Spleen (tissue), 11 donors: ENCODE data around the gene LY86. TPM values are rescaled to one million over a fixed set of nuclear protein-coding genes. Genes with fewer than 3 reads are reported as not detected.

ENCODE experiments used
- DNase-seq: peaks from one replicate; pipeline ENCODE4 v3.0.0-alpha.2; 2020
- H3K27ac ChIP-seq, 8 donors: fragments of 200-600 bp; sonication (generic) in 7 of 8; 1 replicate in 4 of 8; 2 replicates in 4 of 8; pipeline versions ENCODE4 v1.5.0 to v1.8.0; 2016 to 2021; ENCODE audit warnings: inconsistent platforms in 4 of 8, mild to moderate bottlenecking in 4 of 8, moderate library complexity in 1 of 8
- H3K27me3 ChIP-seq, 7 donors: fragments of 200-600 bp; sonication (generic) in 6 of 7; replicated peaks in 1 of 7; 1 replicate in 4 of 7; 2 replicates in 3 of 7; pipeline versions ENCODE4 v1.5.0 to v1.8.0; 2016 to 2021; ENCODE audit warnings: inconsistent platforms in 3 of 7, mild to moderate bottlenecking in 1 of 7
- H3K36me3 ChIP-seq, 6 donors: fragments of 200-600 bp; sonication (generic) in 5 of 6; 1 replicate in 4 of 6; 2 replicates in 2 of 6; pipeline versions ENCODE4 v1.5.0 to v1.8.0; 2016 to 2021; ENCODE audit warnings: inconsistent platforms in 2 of 6
- H3K4me1 ChIP-seq, 6 donors: fragments of 200-600 bp; sonication (generic) in 5 of 6; 1 replicate in 3 of 6; 2 replicates in 3 of 6; pipeline versions ENCODE4 v1.5.0 to v1.8.0; 2016 to 2021; ENCODE audit warnings: inconsistent platforms in 3 of 6
- H3K4me3 ChIP-seq, 8 donors: fragments of 200-600 bp; sonication (generic) in 7 of 8; 1 replicate in 4 of 8; 2 replicates in 4 of 8; pipeline versions ENCODE4 v1.5.0 to v1.8.0; 2016 to 2021; ENCODE audit warnings: inconsistent platforms in 4 of 8, mild to moderate bottlenecking in 4 of 8, moderate library complexity in 2 of 8
- H3K9me3 ChIP-seq, 8 donors: fragments of 200-600 bp; sonication (generic) in 7 of 8; 1 replicate in 4 of 8; 2 replicates in 4 of 8; pipeline versions ENCODE4 v1.5.0 to v1.8.0; 2016 to 2021; ENCODE audit warnings: inconsistent platforms in 4 of 8
- POLR2A ChIP-seq, 3 donors: fragments of 450-650 bp; IDR thresholded peaks; one replicate each; pipeline ENCODE4 v1.5.1; 2017; ENCODE audit warnings: antibody characterized with exemption in 3 of 3, mild to moderate bottlenecking in 1 of 3
- POLR2AphosphoS5 ChIP-seq, 3 donors: sonication (generic); formaldehyde crosslinking; IDR thresholded peaks; one replicate each; pipeline ENCODE4 v1.5.1; 2017; ENCODE audit warnings: antibody characterized with exemption in 3 of 3
- WGBS, 5 donors: extraction: QIAGEN DNeasy Blood & Tissue Kit in 3 of 5; methylation state at CpG; one replicate each; pipeline versions ENCODE4 v1.1.5 to v1.1.7; 2013 to 2018; 5-methylcytosine and 5-hydroxymethylcytosine counted together
- intact Hi-C: fragments of 100-400 bp; cut with DNase I; formaldehyde crosslinking; loops from one replicate; pipeline ENCODE4 v1.15.0; 2023; ENCODE audit warnings: low total_unique reads
- polyA plus RNA-seq, 3 donors: library from polyadenylated mRNA; stranded (reverse); fragments of 200-250 nt; gene quantifications; one replicate each; pipeline ENCODE4 v1.2.1, GENCODE V29; 2013
- total RNA-seq, 7 donors: library from RNA; depleted of rRNA in 3 of 7; stranded (reverse); fragments of >200 nt in 3 of 7; fragmentation: NEBNext Ultra II Directional in 4 of 7; extraction: Animal tissue kit (Norgen Biotek cat#: 25700) in 4 of 7; gene quantifications; one replicate each; pipeline versions ENCODE4 v1.1.0 to v1.2.1, GENCODE V29; 2016 to 2021
- TF ChIP-seq, protein P1 (sequence below), 11 experiments: fragments of 200-600 bp in 7 of 11; fragments of 450-650 bp in 4 of 11; sonication (generic) in 4 of 11; IDR thresholded peaks in 8 of 11; conservative IDR thresholded peaks in 3 of 11; 1 replicate in 7 of 11; 2 replicates in 4 of 11; pipeline versions ENCODE4 v1.4.0 to v1.8.0; 2016 to 2021; ENCODE audit warnings: antibody characterized with exemption in 11 of 11, inconsistent platforms in 4 of 11, mild to moderate bottlenecking in 1 of 11
- donor health status: healthy with polysubstance abuse.
- donor health status: DM: no; HTN: no; CAD: no; lungs with moderate emphysema.
- donor health status: DM: no; HTN: no; CAD: no.
- donor health status: Bipolar disorder and iron deficiency.
- donor health status: healthy.
- donor health status: DM: no; HTN: no; CAD: no.
- donor health status: DM: yes; HTN: yes; CAD: no.

LY86 gene
- total and polyA plus RNA-seq, 10 donors, result 31.7 to 145 (median 70.2) TPM

DNA sequence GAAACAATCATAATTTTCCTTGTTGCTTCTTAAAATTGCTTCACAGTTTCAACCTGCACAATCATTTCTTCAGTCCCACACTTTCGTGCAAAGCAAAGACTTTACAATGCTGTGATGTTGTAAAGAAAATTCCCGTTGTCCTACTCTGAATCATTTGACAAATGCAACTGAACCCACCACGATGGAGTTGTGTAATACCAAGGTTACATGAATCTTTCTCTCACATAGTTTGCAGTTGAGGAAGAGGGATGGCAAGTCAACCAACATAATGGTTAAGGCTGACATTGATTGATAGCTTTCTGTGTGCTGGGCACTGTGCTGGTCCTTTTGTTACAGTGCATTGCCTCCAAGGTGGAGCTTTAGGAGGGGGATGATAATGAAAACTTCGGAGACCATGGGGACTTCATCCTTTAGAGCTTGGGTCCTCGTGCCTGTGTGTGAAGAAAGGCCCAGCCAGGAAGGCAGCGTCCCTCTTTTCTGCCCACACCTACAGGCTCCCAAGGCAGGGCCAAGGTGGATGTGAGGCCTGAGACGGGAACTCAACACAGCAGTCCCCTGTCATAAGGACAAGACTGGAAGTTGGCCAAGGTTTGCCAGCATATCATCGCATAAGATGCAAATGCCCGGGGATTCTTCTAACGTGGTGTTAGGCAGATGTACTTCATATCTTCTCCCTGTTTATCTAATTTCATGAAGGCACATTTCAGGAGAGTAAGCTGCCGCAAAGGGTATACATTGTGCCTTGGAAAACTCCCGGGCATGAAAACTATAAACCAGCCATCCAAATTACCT, 96.9 kb downstream of the LY86 start:
- peaks cover 6 to 91% (median 46%) of the 10 kb centered on the region in 6 donors for H3K4me1 ChIP-seq
- DNase-seq, result no peak
- H3K9me3 ChIP-seq, result no peaks in the 10 kb centered on the region
- TF ChIP-seq, protein P1, sequence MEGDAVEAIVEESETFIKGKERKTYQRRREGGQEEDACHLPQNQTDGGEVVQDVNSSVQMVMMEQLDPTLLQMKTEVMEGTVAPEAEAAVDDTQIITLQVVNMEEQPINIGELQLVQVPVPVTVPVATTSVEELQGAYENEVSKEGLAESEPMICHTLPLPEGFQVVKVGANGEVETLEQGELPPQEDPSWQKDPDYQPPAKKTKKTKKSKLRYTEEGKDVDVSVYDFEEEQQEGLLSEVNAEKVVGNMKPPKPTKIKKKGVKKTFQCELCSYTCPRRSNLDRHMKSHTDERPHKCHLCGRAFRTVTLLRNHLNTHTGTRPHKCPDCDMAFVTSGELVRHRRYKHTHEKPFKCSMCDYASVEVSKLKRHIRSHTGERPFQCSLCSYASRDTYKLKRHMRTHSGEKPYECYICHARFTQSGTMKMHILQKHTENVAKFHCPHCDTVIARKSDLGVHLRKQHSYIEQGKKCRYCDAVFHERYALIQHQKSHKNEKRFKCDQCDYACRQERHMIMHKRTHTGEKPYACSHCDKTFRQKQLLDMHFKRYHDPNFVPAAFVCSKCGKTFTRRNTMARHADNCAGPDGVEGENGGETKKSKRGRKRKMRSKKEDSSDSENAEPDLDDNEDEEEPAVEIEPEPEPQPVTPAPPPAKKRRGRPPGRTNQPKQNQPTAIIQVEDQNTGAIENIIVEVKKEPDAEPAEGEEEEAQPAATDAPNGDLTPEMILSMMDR (IDR thresholded peaks at IDR 0.05 in 8 of 11, conservative IDR thresholded peaks at IDR 0.05 in 3 of 11), result no peak
- TF ChIP-seq POLR2AphosphoS5 (IDR thresholded peaks at IDR 0.05) (no peak), POLR2A (IDR thresholded peaks at IDR 0.05) (no peak)
- no peaks in the 10 kb centered on the region for H3K36me3 ChIP-seq
- intact Hi-C loops, result no loop called here
- H3K27ac ChIP-seq, result peak overlapping the region in 4 of 8 donors; percentile 60 to 89 (median 81)
- no peaks in the 10 kb centered on the region for H3K27me3 ChIP-seq
- 74 to 90% (median 78%) methylated on average over 12 of the region's 12 CpGs for WGBS, 5 donors
- H3K4me3 ChIP-seq, result no peak overlapping the region

DNA sequence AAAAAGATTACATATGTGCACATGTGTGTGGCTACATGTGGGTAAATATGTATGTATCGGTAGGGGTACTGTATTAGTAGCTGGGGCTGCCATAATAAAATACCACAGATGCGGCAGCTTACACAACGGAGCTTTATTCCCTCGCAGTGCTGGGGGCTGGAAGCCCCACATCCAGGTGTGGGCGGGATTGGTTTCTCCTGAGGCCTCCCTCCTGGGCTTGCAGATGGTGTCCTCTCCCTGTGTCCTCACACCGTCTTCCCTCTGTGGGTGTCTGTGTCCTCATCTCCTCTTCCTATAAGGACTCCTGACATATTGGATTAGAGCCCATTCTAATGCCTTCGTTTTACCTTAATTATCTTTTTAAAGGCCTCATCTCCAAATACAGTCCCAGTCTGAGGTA, 97.7 kb downstream of the LY86 start:
- no peaks in the 10 kb centered on the region for H3K36me3 ChIP-seq
- WGBS, 5 donors, result 86 to 89% (median 87%) methylated on average over 7 of the region's 7 CpGs
- no peak for DNase-seq
- peaks cover 0 to 3% (median under 1%) of the 10 kb centered on the region in 8 donors for H3K9me3 ChIP-seq
- H3K4me3 ChIP-seq, result no peak overlapping the region
- intact Hi-C loops, result no loop called here
- H3K27me3 ChIP-seq, result no peaks in the 10 kb centered on the region
- peak overlapping the region in 7 of 8 donors; percentile 61 to 89 (median 74) for H3K27ac ChIP-seq
- peaks cover 6 to 84% (median 43%) of the 10 kb centered on the region in 6 donors for H3K4me1 ChIP-seq
- TF ChIP-seq POLR2A (IDR thresholded peaks at IDR 0.05), result no peak
- no peak for TF ChIP-seq POLR2AphosphoS5 (IDR thresholded peaks at IDR 0.05)
- TF ChIP-seq, protein P1 (IDR thresholded peaks at IDR 0.05 in 8 of 11, conservative IDR thresholded peaks at IDR 0.05 in 3 of 11), result no peak

DNA sequence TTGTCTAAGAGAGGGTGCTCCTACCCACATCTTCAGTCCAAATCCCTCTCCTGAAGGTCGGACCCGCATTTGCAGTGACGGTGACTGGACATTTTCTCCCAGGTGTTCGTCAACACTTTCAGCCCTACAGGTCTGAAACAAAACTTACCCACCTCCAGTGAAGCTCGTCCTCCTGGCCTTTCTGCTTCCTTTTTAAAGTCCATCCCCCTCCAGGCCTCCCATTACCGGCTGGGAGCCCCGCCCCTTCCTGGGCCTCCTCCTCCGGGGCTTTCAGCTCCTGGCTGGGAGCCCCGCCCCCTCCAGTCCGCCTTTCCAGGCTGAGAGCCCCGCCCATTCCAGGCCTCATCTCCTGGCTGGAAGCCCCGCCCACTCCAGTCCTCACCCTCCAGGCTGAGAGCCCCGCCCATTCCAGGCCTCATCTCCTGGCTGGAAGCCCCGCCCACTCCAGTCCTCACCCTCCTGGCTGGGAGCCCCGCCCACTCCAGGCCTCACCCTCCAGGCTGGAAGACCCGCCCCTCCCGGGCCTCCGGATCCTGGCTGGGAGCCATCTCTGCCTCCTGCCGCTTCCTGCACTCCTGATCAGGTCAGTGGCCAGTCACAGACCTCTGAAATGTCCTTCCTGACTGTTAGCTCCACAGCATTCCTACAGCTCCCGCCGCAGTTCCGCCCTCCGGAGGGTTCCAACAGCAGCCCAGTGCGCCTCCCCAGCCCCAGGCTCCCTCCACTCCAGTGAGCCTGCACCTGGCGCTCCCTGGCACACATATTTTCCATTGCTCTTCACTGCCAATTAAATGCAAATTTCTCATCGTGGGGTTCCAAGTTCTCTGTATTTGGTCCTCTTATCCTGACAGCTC, 98.5 kb downstream of the LY86 start:
- WGBS, 5 donors, result 52 to 68% (median 65%) methylated on average over 26 of the region's 26 CpGs
- intact Hi-C loops, result no loop called here
- Histone ChIP-seq H3K4me1 (peaks cover 6 to 81% (median 42%) of the 10 kb centered on the region in 6 donors), H3K9me3 (peaks cover 0 to 11% (median 4%) of the 10 kb centered on the region in 8 donors), H3K27me3 (no peaks in the 10 kb centered on the region), H3K4me3 (peak overlapping the region in 2 of 8 donors; percentile 23 to 42), H3K27ac (peak overlapping the region; percentile 48 to 89 (median 74)), H3K36me3 (no peaks in the 10 kb centered on the region)
- TF ChIP-seq POLR2AphosphoS5 (IDR thresholded peaks at IDR 0.05), result peak; percentile 68 to 79 (median 78)
- peak in 1 of 3 donors; percentile 20 for TF ChIP-seq POLR2A (IDR thresholded peaks at IDR 0.05)
- TF ChIP-seq, protein P1 (IDR thresholded peaks at IDR 0.05 in 8 of 11, conservative IDR thresholded peaks at IDR 0.05 in 3 of 11), result peak in 1 of 11 experiments; percentile 30
- peak; percentile 96 for DNase-seq
